HFF-Myc (cell line): Measurements from ENCODE around the gene PDX1.
A peak's percentile ranks its signal among the peaks of the same experiment; 100 is the strongest.

ENCODE experiments used
- DNase-seq: peaks from one replicate; pipeline ENCODE4 v3.0.0-alpha.2; 2011; ENCODE audit warnings: low read depth; ENCODE audit errors: extremely low read depth
- H3K4me3 ChIP-seq: replicated peaks from 2 replicates; pipeline ENCODE4 v1.5.1; 2011; ENCODE audit warnings: low read depth, mild to moderate bottlenecking, control low read depth, low read length
- TF ChIP-seq, protein P1 (sequence below): IDR thresholded peaks from 2 replicates; pipeline ENCODE4 v1.5.1; 2012; ENCODE audit warnings: mild to moderate bottlenecking, low read depth, low read length, control low read depth; ENCODE audit errors: missing control alignments

Gene PDX1

DNA sequence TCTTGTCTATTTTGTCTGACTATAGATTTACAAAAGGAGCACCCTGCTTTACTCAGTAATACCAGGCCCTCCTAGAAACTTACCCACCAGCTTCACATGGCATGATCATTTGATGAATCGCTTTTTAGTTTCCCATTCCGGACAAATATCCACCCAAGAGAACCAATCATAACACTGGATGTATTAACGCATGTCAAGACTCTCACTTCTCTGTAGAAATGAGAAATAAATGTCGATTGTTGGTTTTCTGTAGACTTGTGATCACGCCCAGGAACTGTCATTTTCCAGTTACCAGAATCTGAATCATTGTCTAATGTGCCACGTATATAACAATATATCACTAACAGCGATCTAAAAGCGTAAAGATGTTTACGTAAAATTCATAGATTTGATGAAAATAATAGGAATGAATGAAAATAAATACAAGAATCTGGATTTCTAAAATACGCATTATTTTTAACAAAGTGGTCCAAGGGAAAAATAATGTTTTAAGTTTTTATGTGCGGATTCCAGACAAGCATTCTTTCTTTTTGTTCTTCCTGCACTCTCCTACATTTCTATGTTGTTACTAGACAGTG is 35.3 kb downstream of the PDX1 start:
- H3K4me3 ChIP-seq: no peak overlapping the region
- DNase-seq: no peak
- TF ChIP-seq, protein P1, sequence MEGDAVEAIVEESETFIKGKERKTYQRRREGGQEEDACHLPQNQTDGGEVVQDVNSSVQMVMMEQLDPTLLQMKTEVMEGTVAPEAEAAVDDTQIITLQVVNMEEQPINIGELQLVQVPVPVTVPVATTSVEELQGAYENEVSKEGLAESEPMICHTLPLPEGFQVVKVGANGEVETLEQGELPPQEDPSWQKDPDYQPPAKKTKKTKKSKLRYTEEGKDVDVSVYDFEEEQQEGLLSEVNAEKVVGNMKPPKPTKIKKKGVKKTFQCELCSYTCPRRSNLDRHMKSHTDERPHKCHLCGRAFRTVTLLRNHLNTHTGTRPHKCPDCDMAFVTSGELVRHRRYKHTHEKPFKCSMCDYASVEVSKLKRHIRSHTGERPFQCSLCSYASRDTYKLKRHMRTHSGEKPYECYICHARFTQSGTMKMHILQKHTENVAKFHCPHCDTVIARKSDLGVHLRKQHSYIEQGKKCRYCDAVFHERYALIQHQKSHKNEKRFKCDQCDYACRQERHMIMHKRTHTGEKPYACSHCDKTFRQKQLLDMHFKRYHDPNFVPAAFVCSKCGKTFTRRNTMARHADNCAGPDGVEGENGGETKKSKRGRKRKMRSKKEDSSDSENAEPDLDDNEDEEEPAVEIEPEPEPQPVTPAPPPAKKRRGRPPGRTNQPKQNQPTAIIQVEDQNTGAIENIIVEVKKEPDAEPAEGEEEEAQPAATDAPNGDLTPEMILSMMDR: no peak

DNA sequence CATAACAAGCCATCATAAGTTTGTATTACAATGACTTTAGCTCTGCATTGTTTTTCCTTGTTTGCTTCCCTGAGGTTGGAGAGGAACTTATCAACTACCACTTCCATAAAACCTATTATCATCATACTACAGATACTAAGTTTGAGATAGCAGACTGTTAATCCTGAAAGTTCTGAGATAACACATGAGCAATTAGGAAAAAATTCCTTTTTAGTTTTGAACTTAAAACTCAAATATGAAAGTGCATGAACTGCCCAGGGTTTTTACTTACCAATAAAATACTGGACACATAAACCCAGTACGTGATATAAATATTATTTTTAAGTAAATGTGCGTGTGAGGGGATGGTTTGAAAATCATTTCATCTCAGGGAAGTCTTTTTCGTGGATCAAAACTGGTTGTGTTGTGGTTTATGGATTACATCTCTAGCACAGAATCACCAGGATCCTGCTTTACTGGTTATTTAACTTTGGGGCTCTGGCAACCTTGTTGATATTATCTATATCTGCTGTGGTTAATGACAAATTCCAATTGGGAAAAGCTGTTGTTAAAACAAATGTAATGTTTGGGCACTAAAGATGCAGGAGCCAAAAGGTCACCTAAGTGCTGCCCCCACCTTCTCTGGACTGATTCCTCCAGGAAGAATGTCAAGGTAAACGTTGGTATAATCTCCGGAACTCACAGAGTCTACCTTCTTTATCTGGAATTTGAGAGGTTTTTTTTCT is 36.9 kb downstream of the PDX1 start:
- no peak overlapping the region for H3K4me3 ChIP-seq
- TF ChIP-seq, protein P1: no peak
- no peak for DNase-seq

DNA sequence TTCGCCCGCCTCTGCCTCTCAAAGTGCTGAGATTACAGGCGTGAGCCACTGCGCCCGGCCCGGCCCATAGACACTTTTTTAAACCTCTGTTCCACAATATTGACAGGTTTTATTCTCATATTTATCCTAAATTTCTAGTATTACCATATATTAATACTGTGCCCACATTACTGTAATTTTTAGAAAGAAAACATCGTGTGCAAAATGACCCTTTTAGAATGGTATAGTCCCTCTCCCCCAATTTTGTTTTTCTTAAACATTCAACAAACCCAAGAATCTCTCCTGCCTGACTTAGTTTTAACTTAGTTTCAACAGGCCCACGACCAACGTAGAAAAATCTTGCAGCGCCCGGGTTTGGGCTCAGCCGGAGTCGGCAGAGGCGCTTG is 40.2 kb downstream of the PDX1 start:
- no peak for DNase-seq
- no peak overlapping the region for H3K4me3 ChIP-seq
- TF ChIP-seq, protein P1: no peak

DNA sequence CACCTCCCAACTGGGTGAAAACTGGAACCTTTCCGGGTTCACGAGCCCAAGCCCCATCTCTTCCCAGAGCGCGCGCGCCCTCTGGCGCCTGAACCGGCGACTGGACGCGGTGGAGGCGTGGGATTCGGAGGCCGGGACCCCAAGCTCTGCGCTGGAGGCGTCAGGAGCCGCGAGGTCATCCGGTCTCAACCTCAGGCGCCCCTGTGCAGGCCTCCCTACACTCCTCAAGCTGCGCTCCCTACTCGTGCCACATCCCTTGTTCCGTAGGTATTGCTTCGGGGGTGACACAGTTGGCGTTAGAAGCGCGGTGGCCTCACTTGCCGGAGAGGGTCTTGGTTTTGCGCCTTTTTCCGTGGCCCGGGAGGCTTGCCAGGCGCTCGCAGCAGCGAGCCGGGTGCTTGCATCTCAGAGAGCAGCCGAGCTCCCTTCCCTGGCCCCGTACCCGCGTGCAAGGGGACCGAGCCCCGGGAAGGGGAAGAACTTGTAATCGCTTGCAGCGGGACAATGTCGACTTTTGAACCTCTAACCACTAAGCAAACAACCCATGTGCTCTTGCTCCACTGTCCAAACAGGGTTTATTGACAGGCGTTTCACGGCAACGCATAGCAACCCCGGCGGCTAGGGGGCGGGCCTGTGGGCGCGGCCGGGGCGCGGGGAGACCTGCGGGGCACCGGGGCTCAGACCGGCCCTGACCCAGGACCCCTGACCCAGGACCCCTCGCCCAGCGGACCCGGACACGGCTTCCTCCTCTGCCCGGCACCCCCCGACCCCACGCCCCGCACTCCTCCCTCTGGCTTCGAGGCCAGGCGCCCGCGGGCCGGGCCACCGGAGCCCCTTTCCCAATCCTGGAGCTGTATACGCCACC is 40.8 kb downstream of the PDX1 start:
- no peak overlapping the region for H3K4me3 ChIP-seq
- DNase-seq: no peak
- TF ChIP-seq, protein P1: peak; percentile 39

DNA sequence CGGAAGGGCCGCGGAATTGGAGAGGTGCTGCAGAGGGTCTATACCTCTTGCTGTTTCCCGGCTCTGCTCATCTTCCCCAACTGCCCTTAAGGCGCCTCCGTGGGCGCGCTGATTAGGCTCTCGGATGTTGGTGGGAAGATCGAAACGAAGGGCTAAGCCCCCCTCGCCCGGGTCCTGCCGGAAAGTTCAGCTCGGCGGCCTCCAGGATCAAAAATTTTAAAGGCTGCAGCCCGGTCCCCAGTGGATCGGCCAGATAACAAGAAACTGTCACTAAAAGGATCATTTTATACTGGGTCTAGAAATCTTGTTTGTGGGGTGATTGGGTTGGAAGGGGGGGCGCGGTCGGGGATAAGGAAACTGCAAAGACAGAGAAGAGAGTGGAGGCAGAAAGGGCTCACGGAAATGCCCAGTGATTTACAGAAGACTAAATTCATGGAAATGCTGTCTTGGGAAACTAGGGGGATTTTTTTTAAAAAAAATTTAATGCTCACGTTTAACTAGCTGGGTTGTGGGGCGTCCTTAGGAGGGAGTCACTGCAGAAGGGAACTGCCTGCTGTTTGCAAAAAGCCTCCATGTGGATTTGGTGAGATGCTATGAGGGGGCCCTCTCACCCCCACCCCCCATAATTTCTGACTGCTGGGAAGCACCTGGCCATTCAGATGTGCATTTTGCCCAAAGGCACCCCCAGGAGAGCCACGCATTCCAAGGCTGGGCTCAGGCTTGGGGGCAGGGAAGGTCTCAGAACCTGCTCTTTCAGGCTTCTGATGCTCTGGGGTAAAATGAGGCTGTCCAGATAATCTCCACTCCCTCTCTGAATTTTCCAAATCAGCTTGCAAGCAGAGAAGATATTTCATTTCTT is 41.7 kb downstream of the PDX1 start:
- H3K4me3 ChIP-seq: no peak overlapping the region
- DNase-seq: no peak
- TF ChIP-seq, protein P1: no peak

DNA sequence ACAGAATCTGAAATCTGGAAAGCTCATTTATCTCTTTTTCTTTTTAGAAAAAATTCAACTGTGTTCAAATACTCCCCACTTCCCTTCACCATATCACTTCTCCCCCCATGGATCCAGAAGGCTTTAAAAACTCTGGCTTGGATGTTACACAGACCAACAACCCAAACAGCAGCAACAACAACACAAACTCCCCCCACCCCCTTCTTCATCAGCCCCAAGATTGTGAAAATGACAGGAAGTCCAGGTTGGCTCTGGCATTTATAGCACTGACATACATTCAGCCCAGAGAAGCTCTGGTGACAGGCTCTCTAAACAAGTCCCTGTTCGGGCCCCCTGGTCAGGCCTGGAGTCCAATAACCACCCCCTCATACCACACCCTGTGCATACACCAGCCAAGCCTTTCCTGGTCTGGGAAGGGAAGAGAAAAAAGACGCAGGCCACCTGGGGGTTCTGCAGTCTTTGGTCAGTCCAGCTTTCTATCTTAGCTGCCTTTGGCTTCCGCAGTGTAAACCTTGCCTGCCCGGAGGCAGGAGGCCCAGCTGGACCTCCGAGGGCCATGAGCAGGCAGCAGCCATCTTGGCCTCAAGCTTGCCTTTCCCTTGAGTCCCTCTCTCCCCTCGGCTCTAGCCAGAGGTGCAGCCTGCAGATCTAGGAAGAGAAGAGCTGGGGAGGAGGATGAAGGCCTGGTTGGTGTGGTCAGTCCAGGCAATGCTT is 42.5 kb downstream of the PDX1 start:
- TF ChIP-seq, protein P1: no peak
- H3K4me3 ChIP-seq: no peak overlapping the region
- DNase-seq: no peak
